Endothelial cell of umbilical vein (primary cell): Measurements from ENCODE around the gene P4HB. TPM values are rescaled to one million over a fixed set of nuclear protein-coding genes. Genes with fewer than 3 reads are reported as not detected.

Experiments
- BruUV-seq: library from RNA; stranded (reverse); fragments of 400-500 nt; replicated peaks from 2 replicates; lab custom pipeline; 2021; lab: Mats Ljungman, UMichigan
- CTCF ChIA-PET: fragments of 300-600, 350-600 bp; sonication (Branson Sonifier 250); formaldehyde crosslinking; loops from one replicate; lab custom pipeline; 2021; ENCODE audit warnings: antibody characterized with exemption, inconsistent platforms; lab: Charles Lee
- POLR2A ChIA-PET: fragments of 300-600, 350-600 bp; sonication (Branson Sonifier 250); formaldehyde crosslinking; loops from one replicate; lab custom pipeline; 2021; ENCODE audit warnings: antibody characterized with exemption, inconsistent platforms; lab: Charles Lee
- DNase-seq: peaks from one replicate; pipeline ENCODE4 v3.0.0-alpha.2; 2011; ENCODE audit warnings: low read depth, low spot score
- FAIRE-seq: peaks from 2 replicates; lab custom pipeline; 2011; peaks lifted over from hg19 to GRCh38; lab: Jason Lieb, UNC
- H2AFZ ChIP-seq: 2 replicates; pipeline ENCODE4 v1.6.0; 2012; ENCODE audit warnings: low read depth, low read length, control low read depth, inconsistent platforms
- H3K27ac ChIP-seq: 2 replicates; pipeline ENCODE4 v1.5.1; 2011; ENCODE audit warnings: low read depth, mild to moderate bottlenecking, control low read depth, low read length, moderate library complexity; ENCODE audit not compliant: insufficient read depth
- H3K27me3 ChIP-seq, 2 experiments: 2 replicates each; pipeline versions ENCODE4 v1.6.0 to v1.6.1; 2011; ENCODE audit warnings: low read length in 2 of 2, mixed read lengths in 1 of 2; ENCODE audit not compliant: control insufficient read depth in 2 of 2, insufficient read depth in 2 of 2
- H3K36me3 ChIP-seq, 2 experiments: 2 replicates in 1 of 2; 3 replicates in 1 of 2; pipeline ENCODE4 v1.5.1; 2011; ENCODE audit warnings: low read length in 2 of 2, mild to moderate bottlenecking in 1 of 2, moderate library complexity in 1 of 2; ENCODE audit not compliant: control insufficient read depth in 2 of 2, insufficient read depth in 2 of 2; ENCODE audit errors: extremely low read depth in 1 of 2
- H3K4me1 ChIP-seq: 3 replicates; pipeline ENCODE4 v1.5.1; 2011; ENCODE audit warnings: mild to moderate bottlenecking, low read length; ENCODE audit not compliant: control insufficient read depth, insufficient read depth; ENCODE audit errors: extremely low read depth
- H3K4me2 ChIP-seq: 2 replicates; pipeline ENCODE4 v1.6.1; 2011; ENCODE audit warnings: low read length, control low read depth, mixed read lengths; ENCODE audit not compliant: insufficient read depth
- H3K4me3 ChIP-seq, 3 experiments: fragments of 200-600 bp in 1 of 3; sonication (generic), shearing (Covaris generic) in 1 of 3; replicated peaks in 1 of 3; 2 replicates each; pipeline ENCODE4 v1.5.1; 2011 to 2016; ENCODE audit warnings: control low read depth in 3 of 3, low read length in 3 of 3, mild to moderate bottlenecking in 2 of 3, inconsistent platforms in 1 of 3, low read depth in 1 of 3, moderate library complexity in 1 of 3; ENCODE audit not compliant: insufficient read depth in 1 of 3
- H3K79me2 ChIP-seq: 2 replicates; pipeline ENCODE4 v1.6.0; 2012; ENCODE audit warnings: low read length, inconsistent platforms; ENCODE audit not compliant: control insufficient read depth, insufficient read depth
- H3K9ac ChIP-seq: replicated peaks from 2 replicates; pipeline ENCODE3; 2011; ENCODE audit warnings: low read length, control low read depth; ENCODE audit not compliant: insufficient read depth; ENCODE audit errors: extremely low read depth
- H3K9me1 ChIP-seq: replicated peaks from 3 replicates; pipeline ENCODE4 v1.6.0; 2011; ENCODE audit warnings: mild to moderate bottlenecking, low read length; ENCODE audit not compliant: control insufficient read depth, insufficient read depth; ENCODE audit errors: extremely low read depth
- H3K9me3 ChIP-seq: replicated peaks from 2 replicates; pipeline ENCODE4 v1.5.1; 2012; ENCODE audit warnings: low read length, inconsistent platforms; ENCODE audit not compliant: control insufficient read depth, insufficient read depth
- H4K20me1 ChIP-seq: replicated peaks from 2 replicates; pipeline ENCODE3; 2011; ENCODE audit warnings: mild to moderate bottlenecking, low read length; ENCODE audit not compliant: control insufficient read depth, insufficient read depth; ENCODE audit errors: extremely low read depth
- CTCF ChIP-seq, 2 donors: IDR thresholded peaks; 1 replicate in 1 of 2; 2 replicates in 1 of 2; pipeline ENCODE4 v1.5.1; 2011; ENCODE audit warnings: low read length in 2 of 2, mild to moderate bottlenecking in 2 of 2, moderate library complexity in 2 of 2, control low read depth in 1 of 2, inconsistent platforms in 1 of 2, low read depth in 1 of 2; ENCODE audit not compliant: insufficient read depth in 1 of 2; ENCODE audit errors: extremely low read depth in 1 of 2
- EZH2 ChIP-seq: IDR thresholded peaks from 2 replicates; pipeline ENCODE4 v1.6.1; 2012; ENCODE audit warnings: borderline replicate concordance, low read depth, mild to moderate bottlenecking, moderate library complexity, low read length, inconsistent platforms; ENCODE audit not compliant: severe bottlenecking
- FOS ChIP-seq: IDR thresholded peaks from 2 replicates; pipeline ENCODE4 v1.6.1; 2011; ENCODE audit warnings: mild to moderate bottlenecking, low read length, moderate library complexity, borderline replicate concordance; ENCODE audit not compliant: insufficient read depth
- GATA2 ChIP-seq: IDR thresholded peaks from 2 replicates; pipeline ENCODE4 v1.7.0; 2011; ENCODE audit warnings: low read depth, mild to moderate bottlenecking, moderate library complexity, mixed read lengths, low read length; ENCODE audit not compliant: insufficient read length, insufficient read depth
- JUN ChIP-seq: IDR thresholded peaks from 2 replicates; pipeline ENCODE4 v1.6.1; 2011; ENCODE audit warnings: borderline replicate concordance, low read depth; ENCODE audit not compliant: insufficient read length, insufficient read depth
- MYC ChIP-seq: IDR thresholded peaks from one replicate; pipeline ENCODE4 v1.6.1; 2011; ENCODE audit warnings: mild to moderate bottlenecking, low read depth, low read length
- POLR2A ChIP-seq: IDR thresholded peaks from 2 replicates; pipeline ENCODE4 v1.6.1; 2012; ENCODE audit warnings: low read depth, mild to moderate bottlenecking, control low read depth, low read length
- POLR2AphosphoS5 ChIP-seq: IDR thresholded peaks from 2 replicates; pipeline ENCODE4 v1.6.1; 2012; ENCODE audit warnings: low read depth, mild to moderate bottlenecking, control low read depth, low read length, moderate library complexity; ENCODE audit not compliant: insufficient read depth
- dilution Hi-C: fragments of 300-500 bp; cut with MboI; formaldehyde crosslinking; loops from one replicate; pipeline ENCODE4 v1.15.0; 2019; ENCODE audit warnings: low sequenced_read_pairs; ENCODE audit not compliant: extremely low pct_ligation_motif_present
- intact Hi-C: fragments of 100-400 bp; cut with micrococcal nuclease; formaldehyde crosslinking; loops from one replicate; pipeline ENCODE4 v1.10.0; 2022
- polyA plus RNA-seq, 4 experiments: library from polyadenylated mRNA; depleted of rRNA in 3 of 4; stranded (reverse) in 3 of 4; unstranded in 1 of 4; fragments of >200 nt; gene quantifications; 2 replicates each; pipeline versions ENCODE4 v1.2.1 to v1.2.3, GENCODE V29; 2011 to 2012; ENCODE audit warnings: missing spikeins in 1 of 4
- total RNA-seq: library from RNA; stranded (reverse); gene quantifications from 2 replicates; pipeline ENCODE4 v1.2.3, GENCODE V29; 2021
- TF ChIP-seq, protein P1 (sequence below): IDR thresholded peaks from 2 replicates; pipeline ENCODE4 v1.6.1; 2011; ENCODE audit not compliant: insufficient read depth, insufficient read length

P4HB gene
- total and polyA plus RNA-seq, 2 donors (not counting 3 experiments of a cell fraction or from before 2014, with no cell fraction given): 201 to 988 TPM

DNA sequence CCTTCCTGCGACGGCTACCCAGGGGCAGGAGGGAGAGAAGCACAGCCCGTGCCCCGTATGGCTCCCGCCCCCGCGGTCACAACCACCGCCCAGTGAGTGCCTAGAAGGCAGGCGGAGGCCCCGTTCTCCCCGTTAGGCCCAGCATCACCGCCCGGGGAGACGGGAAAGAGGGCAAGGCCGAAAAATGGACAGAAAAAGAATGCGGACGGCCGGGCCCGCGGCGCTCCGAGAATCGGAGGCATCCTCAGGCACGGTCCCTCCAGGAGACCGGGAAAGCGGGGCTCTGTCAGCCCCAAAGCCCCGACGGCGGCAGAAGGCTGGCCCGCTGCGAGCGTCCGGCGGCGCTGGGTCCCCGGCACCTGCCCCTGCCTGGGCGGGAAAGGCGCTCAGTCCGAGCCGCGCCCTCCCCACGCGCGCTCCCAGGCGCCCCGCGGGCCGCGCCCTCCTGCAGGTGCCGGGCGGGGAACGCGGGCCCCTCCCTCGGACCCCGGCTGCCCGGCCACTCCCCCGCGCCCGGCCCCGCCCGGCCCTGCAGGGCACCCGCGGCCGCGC lies 27.7 kb downstream of the P4HB start:
- Histone ChIP-seq H3K36me3 (peaks cover 0 to 1% of the 10 kb centered on the region in 2 experiments), H3K27me3 (no peaks in the 10 kb centered on the region), H3K4me1 (peaks cover 11% of the 10 kb centered on the region), H3K79me2 (peaks cover 9% of the 10 kb centered on the region), H3K27ac (peak overlapping the region; percentile 40), H4K20me1 (no peaks in the 10 kb centered on the region), H3K9ac (peak overlapping the region; percentile 85), H3K9me1 (no peaks in the 10 kb centered on the region), H2AFZ (peak overlapping the region; percentile 80), H3K4me2 (peak overlapping the region; percentile 61), H3K4me3 (peak overlapping the region; percentile 59 to 72 (median 68)), H3K9me3 (no peaks in the 10 kb centered on the region)
- TF ChIP-seq FOS (no peak), JUN (no peak), MYC (no peak), POLR2A (no peak), GATA2 (no peak), EZH2 (no peak), POLR2AphosphoS5 (no peak), CTCF (IDR thresholded peaks at IDR 0.05; ENCODE audit: extremely low read depth in 1 of 2, insufficient read depth in 1 of 2, low read depth in 1 of 2, low read length in 2 of 2) (no peak)
- TF ChIP-seq, protein P1, sequence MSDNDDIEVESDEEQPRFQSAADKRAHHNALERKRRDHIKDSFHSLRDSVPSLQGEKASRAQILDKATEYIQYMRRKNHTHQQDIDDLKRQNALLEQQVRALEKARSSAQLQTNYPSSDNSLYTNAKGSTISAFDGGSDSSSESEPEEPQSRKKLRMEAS: no peak
- dilution Hi-C loops (no loop called here), intact Hi-C loops (no loop called here)
- peak; percentile 25 for DNase-seq
- BruUV-seq: no TSS peak
- CTCF ChIA-PET: interaction anchor here (0.6 to 2.5 kb wide), 2 partner anchors 11 to 26 kb away, joined by 3 to 20 read pairs; no protein-coding TSS in a partner anchor
- FAIRE-seq: peak; percentile 37
- POLR2A ChIA-PET: interaction anchor here (0.6 to 1.5 kb wide), 2 partner anchors 24 to 98 kb away, joined by 3 to 5 read pairs; no protein-coding TSS in a partner anchor
